Central memory CD8-positive, alpha-beta T cell (primary cell): ENCODE data around the gene NCBP1.

Experiments
- ATAC-seq: fragments of 150-1000 bp; cut with Tn5 transposase; replicated peaks from 2 replicates; pipeline ENCODE4 v1.10.0; 2022; ENCODE audit warnings: mild to moderate bottlenecking, moderate FRiP score, moderate number of reproducible peaks; ENCODE audit not compliant: poor library complexity, severe bottlenecking; ENCODE audit errors: extremely low read depth
- DNase-seq, 2 donors: peaks; one replicate each; pipeline ENCODE4 v3.0.0; 2021; ENCODE audit warnings: low spot score in 2 of 2
- H3K27ac Mint-ChIP-seq: one replicate; pipeline ENCODE4 v1.8.0; 2022; ENCODE audit warnings: low read depth, mild to moderate bottlenecking, moderate library complexity, mixed read lengths
- H3K27me3 Mint-ChIP-seq: one replicate; pipeline ENCODE4 v1.8.0; 2022; ENCODE audit warnings: mixed read lengths
- H3K36me3 Mint-ChIP-seq: one replicate; pipeline ENCODE4 v1.8.0; 2022; ENCODE audit warnings: mild to moderate bottlenecking, moderate library complexity, mixed read lengths; ENCODE audit not compliant: insufficient read depth
- H3K4me1 Mint-ChIP-seq: one replicate; pipeline ENCODE4 v1.8.0; 2022; ENCODE audit warnings: mixed read lengths
- H3K4me3 Mint-ChIP-seq: one replicate; pipeline ENCODE4 v1.8.0; 2022; ENCODE audit warnings: mild to moderate bottlenecking, moderate library complexity, mixed read lengths
- H3K9me3 Mint-ChIP-seq: one replicate; pipeline ENCODE4 v1.8.0; 2022; ENCODE audit warnings: mixed read lengths

The NCBP1 gene

GRCh38 chr9:97710356-97711222 is 77.0 kb downstream of the NCBP1 start:
- peak in 1 of 2 donors; percentile 30 for DNase-seq
- H3K27me3 Mint-ChIP-seq, result peaks cover 37% of the 10 kb centered on the region
- ATAC-seq, result peak; percentile 65
- peaks cover 4% of the 10 kb centered on the region for H3K36me3 Mint-ChIP-seq
- H3K4me1 Mint-ChIP-seq, result peaks cover 30% of the 10 kb centered on the region
- no peak overlapping the region for H3K4me3 Mint-ChIP-seq
- H3K27ac Mint-ChIP-seq, result no peak overlapping the region
- no peaks in the 10 kb centered on the region for H3K9me3 Mint-ChIP-seq

DNA sequence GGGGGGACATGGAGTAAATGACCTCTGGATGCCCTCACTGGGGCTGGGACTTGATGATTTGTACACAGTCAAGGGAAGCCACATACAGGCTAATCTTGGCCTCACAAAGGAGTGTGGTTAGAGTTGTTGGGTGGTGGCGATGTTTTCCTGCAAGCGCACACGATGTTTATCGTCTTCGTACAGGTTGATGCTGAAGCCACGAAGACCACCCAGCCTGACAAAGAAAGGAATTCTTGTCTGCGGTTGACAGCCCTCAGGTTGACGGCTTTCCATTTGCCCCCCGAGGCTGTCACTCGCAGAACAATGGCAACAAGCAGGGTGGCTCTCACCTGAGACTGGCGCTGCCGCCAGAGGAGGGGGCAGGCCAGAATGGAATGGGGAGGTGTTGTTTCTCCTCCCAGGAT is 77.6 kb downstream of the NCBP1 start:
- Mint-ChIP-seq H3K27ac (no peak overlapping the region), H3K4me1 (peaks cover 24% of the 10 kb centered on the region)

GRCh38 chr9:97714435-97714834 is 80.8 kb downstream of the NCBP1 start:
- H3K27ac Mint-ChIP-seq, result no peak overlapping the region
- H3K9me3 Mint-ChIP-seq, result no peaks in the 10 kb centered on the region
- H3K4me3 Mint-ChIP-seq, result no peak overlapping the region
- no peak for ATAC-seq
- peaks cover 15% of the 10 kb centered on the region for H3K4me1 Mint-ChIP-seq
- H3K36me3 Mint-ChIP-seq, result peaks cover 2% of the 10 kb centered on the region
- peaks cover 18% of the 10 kb centered on the region for H3K27me3 Mint-ChIP-seq
- DNase-seq, result no peak

More for the DNA sequence above, 77.6 kb downstream of the NCBP1 start:
- H3K4me3 Mint-ChIP-seq, result no peak overlapping the region
- DNase-seq (no peak), ATAC-seq (peak; percentile 36)
- H3K27me3 Mint-ChIP-seq, result peaks cover 36% of the 10 kb centered on the region
- peaks cover 4% of the 10 kb centered on the region for H3K36me3 Mint-ChIP-seq
- no peaks in the 10 kb centered on the region for H3K9me3 Mint-ChIP-seq

DNA sequence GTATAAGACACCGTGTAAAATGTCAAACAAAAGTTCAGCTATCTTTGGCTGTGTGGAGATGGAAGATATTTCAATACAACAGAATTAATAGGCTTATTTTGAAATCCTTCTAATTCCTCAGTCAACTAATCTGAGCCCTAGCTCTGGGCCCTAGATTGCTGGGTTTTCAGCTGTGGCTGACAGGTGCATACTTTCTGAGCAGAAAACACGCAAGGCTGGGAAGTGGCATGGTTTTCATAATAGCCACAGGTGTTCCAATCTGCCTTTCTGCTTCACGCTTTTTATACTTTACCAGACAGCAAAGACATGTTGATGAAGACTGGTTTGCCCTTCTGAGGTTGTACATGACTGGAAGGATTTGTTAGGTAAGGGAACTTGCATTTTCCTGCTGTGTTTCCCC is 84.2 kb downstream of the NCBP1 start:
- ATAC-seq, result no peak
- H3K4me1 Mint-ChIP-seq, result peaks cover 4% of the 10 kb centered on the region

GRCh38 chr9:97721396-97721795 is 87.8 kb downstream of the NCBP1 start:
- no peaks in the 10 kb centered on the region for H3K36me3 Mint-ChIP-seq
- no peak for DNase-seq
- H3K9me3 Mint-ChIP-seq, result peaks cover 5% of the 10 kb centered on the region
- H3K4me3 Mint-ChIP-seq, result no peak overlapping the region
- no peaks in the 10 kb centered on the region for H3K4me1 Mint-ChIP-seq
- H3K27me3 Mint-ChIP-seq, result peaks cover 30% of the 10 kb centered on the region
- H3K27ac Mint-ChIP-seq, result no peak overlapping the region
- no peak for ATAC-seq

More for the DNA sequence above, 84.2 kb downstream of the NCBP1 start:
- H3K36me3 Mint-ChIP-seq, result peaks cover 1% of the 10 kb centered on the region
- H3K27me3 Mint-ChIP-seq, result peaks cover 8% of the 10 kb centered on the region
- H3K4me3 Mint-ChIP-seq, result no peak overlapping the region
- H3K9me3 Mint-ChIP-seq, result peaks cover 5% of the 10 kb centered on the region
- no peak for DNase-seq
- no peak overlapping the region for H3K27ac Mint-ChIP-seq

DNA sequence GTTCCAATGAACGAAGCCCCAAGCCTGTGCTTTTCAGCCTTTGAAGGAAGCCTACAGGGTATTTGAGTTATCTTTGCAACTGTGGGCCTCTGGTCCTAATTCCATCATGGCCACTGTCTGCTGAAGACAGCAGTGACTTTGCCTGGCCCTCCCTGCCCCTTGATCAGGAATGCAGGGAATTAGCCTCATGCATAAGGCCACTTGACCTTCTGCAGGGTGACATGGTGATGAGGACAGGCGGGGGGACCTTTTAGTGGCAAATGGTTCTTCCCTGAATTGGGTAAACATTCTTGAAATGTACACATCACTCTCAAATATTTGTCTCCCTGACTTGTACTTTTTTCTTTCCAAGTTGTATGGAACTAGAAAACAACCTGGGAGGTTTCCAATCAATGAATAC is 88.7 kb downstream of the NCBP1 start:
- H3K27me3 Mint-ChIP-seq, result peaks cover 33% of the 10 kb centered on the region
- no peaks in the 10 kb centered on the region for H3K4me1 Mint-ChIP-seq
- no peak overlapping the region for H3K4me3 Mint-ChIP-seq
- H3K9me3 Mint-ChIP-seq, result peaks cover 5% of the 10 kb centered on the region
- no peak for DNase-seq
- no peak for ATAC-seq
- no peaks in the 10 kb centered on the region for H3K36me3 Mint-ChIP-seq
- no peak overlapping the region for H3K27ac Mint-ChIP-seq
